HEK293 (cell line): ENCODE data around the gene UGT1A10.

Experiments used
- IKZF3 ChIP-seq: fragments of 450-650 bp; IDR thresholded peaks from 2 replicates; pipeline ENCODE4 v1.5.0; 2018; ENCODE audit warnings: missing biosample characterization, mild to moderate bottlenecking, missing genetic modification characterization, moderate library complexity
- RBAK ChIP-seq: fragments of 450-650 bp; formaldehyde crosslinking; IDR thresholded peaks from 2 replicates; pipeline ENCODE4 v1.5.1; 2016; ENCODE audit warnings: missing biosample characterization, missing genetic modification characterization
- ZNF521 ChIP-seq: fragments of 450-650 bp; formaldehyde crosslinking; IDR thresholded peaks from 2 replicates; pipeline ENCODE4 v1.5.1; 2017; ENCODE audit warnings: missing biosample characterization, mild to moderate bottlenecking, missing genetic modification characterization

- TF ChIP-seq ZNF521 (tag by site-specific recombination) = no peak
- TF ChIP-seq RBAK (tag by site-specific recombination) = no peak
- no peak for TF ChIP-seq IKZF3
Measured at GRCh38 chr2:233780771-233781170, 144.5 kb downstream of the UGT1A10 start.
